Lung (tissue), 10 donors: ENCODE data around the gene CELA3B. TPM values are rescaled to one million over a fixed set of nuclear protein-coding genes. Genes with fewer than 3 reads are reported as not detected.
"Not testable (repeated sequence)": the region's sequence is repeated elsewhere in the genome, so short reads cannot be mapped to it uniquely, and the experiment has no call there.

Source experiments
- ATAC-seq: fragments of 200-7000 bp; cut with Tn5 transposase; one replicate; pipeline ENCODE4 v1.9.1; 2020; ENCODE audit warnings: moderate number of reproducible peaks; ENCODE audit not compliant: insufficient read depth, low FRiP score
- DNase-seq, 3 donors: peaks; one replicate each; pipeline ENCODE4 v3.0.0-alpha.2; 2013 to 2017
- H3K27ac ChIP-seq, 2 donors: one replicate each; pipeline ENCODE4 v1.5.1; 2013; ENCODE audit warnings: mild to moderate bottlenecking in 2 of 2, moderate library complexity in 2 of 2, control low read depth in 1 of 2, inconsistent platforms in 1 of 2, low read depth in 1 of 2, low read length in 1 of 2
- H3K27me3 ChIP-seq, 3 donors: one replicate each; pipeline ENCODE4 v1.5.1; 2013; ENCODE audit warnings: low read length in 2 of 3; ENCODE audit not compliant: control insufficient read depth in 3 of 3, insufficient read depth in 3 of 3
- H3K36me3 ChIP-seq, 4 donors: one replicate each; pipeline ENCODE4 v1.5.1; 2013; ENCODE audit warnings: low read length in 4 of 4, mild to moderate bottlenecking in 1 of 4, moderate library complexity in 1 of 4; ENCODE audit not compliant: control insufficient read depth in 4 of 4, insufficient read depth in 4 of 4
- H3K4me1 ChIP-seq, 5 donors: one replicate each; pipeline ENCODE4 v1.5.1; 2013; ENCODE audit warnings: low read length in 5 of 5, mild to moderate bottlenecking in 2 of 5, moderate library complexity in 1 of 5; ENCODE audit not compliant: control insufficient read depth in 5 of 5, insufficient read depth in 5 of 5
- H3K4me3 ChIP-seq: one replicate; pipeline ENCODE4 v1.5.1; 2013; ENCODE audit warnings: mild to moderate bottlenecking, control low read depth, moderate library complexity
- H3K9ac ChIP-seq, 2 donors: one replicate each; pipeline ENCODE4 v1.5.1; 2013; ENCODE audit warnings: low read length in 2 of 2, control low read depth in 1 of 2; ENCODE audit not compliant: insufficient read depth in 1 of 2
- H3K9me3 ChIP-seq, 4 donors: one replicate each; pipeline ENCODE4 v1.5.1; 2013; ENCODE audit warnings: low read length in 3 of 4, mild to moderate bottlenecking in 1 of 4, moderate library complexity in 1 of 4; ENCODE audit not compliant: control insufficient read depth in 4 of 4, insufficient read depth in 3 of 4
- WGBS, 2 donors: extraction: QIAGEN DNeasy Blood & Tissue Kit; methylation state at CpG; one replicate each; pipeline ENCODE4 v1.1.7; 2013; 5-methylcytosine and 5-hydroxymethylcytosine counted together
- polyA plus RNA-seq, 2 donors: library from polyadenylated mRNA; stranded (reverse); fragments of 200-250 nt; gene quantifications; one replicate each; pipeline ENCODE4 v1.2.1, GENCODE V29; 2013
- total RNA-seq, 2 donors: library from RNA; depleted of rRNA in 1 of 2; stranded (reverse); fragments of >200 nt in 1 of 2; gene quantifications; one replicate each; pipeline ENCODE4 v1.2.1, GENCODE V29; 2014 to 2021
- donor health status: Bipolar disorder and iron deficiency.
- donor health status: healthy.
- donor health status: DM: yes; HTN: yes; CAD: no.

Gene CELA3B
- total and polyA plus RNA-seq, 4 donors: 0.18 to 6.7 (median 0.37) TPM; not detected in 1

- H3K4me3 ChIP-seq, DNase-seq, H3K27ac ChIP-seq, H3K9ac ChIP-seq, H3K9me3 ChIP-seq, H3K36me3 ChIP-seq, H3K27me3 ChIP-seq, H3K4me1 ChIP-seq, ATAC-seq: not testable (repeated sequence)
- 69 to 89% methylated on average over 2 of the region's 5 CpGs for WGBS, 2 donors
These were observed 13.0 kb downstream of the CELA3B start for GRCh38 chr1:21989672-21990393.

GRCh38 chr1:21992186-21992585 lies 15.4 kb downstream of the CELA3B start:
- WGBS, 2 donors: 69 to 89% methylated on average over 3 of the region's 3 CpGs
- H3K9me3 ChIP-seq, H3K27ac ChIP-seq, H3K27me3 ChIP-seq, H3K36me3 ChIP-seq, H3K9ac ChIP-seq, DNase-seq, H3K4me3 ChIP-seq, ATAC-seq, H3K4me1 ChIP-seq: not testable (repeated sequence)

- not testable (repeated sequence) for H3K4me1 ChIP-seq, H3K27ac ChIP-seq, H3K9me3 ChIP-seq, ATAC-seq, H3K4me3 ChIP-seq, H3K9ac ChIP-seq, H3K36me3 ChIP-seq, H3K27me3 ChIP-seq, DNase-seq
- 94 to 96% methylated on average over 8 of the region's 8 CpGs for WGBS, 2 donors
These were observed 17.9 kb downstream of the CELA3B start for GRCh38 chr1:21994716-21995115.

- DNase-seq, H3K27ac ChIP-seq, H3K9me3 ChIP-seq, H3K36me3 ChIP-seq, ATAC-seq, H3K9ac ChIP-seq, H3K4me1 ChIP-seq, H3K27me3 ChIP-seq, H3K4me3 ChIP-seq: not testable (repeated sequence)
- 85 to 86% methylated on average over 3 of the region's 3 CpGs for WGBS, 2 donors
These were observed 19.8 kb downstream of the CELA3B start for GRCh38 chr1:21996663-21996970.

GRCh38 chr1:21997891-21998623 lies 21.2 kb downstream of the CELA3B start:
- not testable (repeated sequence) for H3K36me3 ChIP-seq, H3K27me3 ChIP-seq, H3K4me3 ChIP-seq, H3K27ac ChIP-seq, H3K9me3 ChIP-seq, H3K4me1 ChIP-seq, H3K9ac ChIP-seq, ATAC-seq
- WGBS, 2 donors: 53 to 56% methylated on average over 9 of the region's 9 CpGs
- peak in 2 of 3 donors; percentile 11 to 23 for DNase-seq

- not testable (repeated sequence) for H3K9ac ChIP-seq, H3K27ac ChIP-seq, DNase-seq, H3K36me3 ChIP-seq, H3K4me3 ChIP-seq, ATAC-seq, H3K27me3 ChIP-seq, H3K9me3 ChIP-seq, H3K4me1 ChIP-seq
- 80 to 84% methylated on average over 11 to 14 of the region's 15 CpGs for WGBS, 2 donors
These were observed 21.9 kb downstream of the CELA3B start for GRCh38 chr1:21998624-21999294.

- 61 to 78% methylated on average over 7 of the region's 7 CpGs for WGBS, 2 donors
These were observed 22.8 kb downstream of the CELA3B start for GRCh38 chr1:21999645-22000044.

More at GRCh38 chr1:21999645-22000044, 22.8 kb downstream of the CELA3B start:
- not testable (repeated sequence) for H3K9ac ChIP-seq, H3K4me3 ChIP-seq, H3K36me3 ChIP-seq, H3K27ac ChIP-seq, ATAC-seq, H3K9me3 ChIP-seq, H3K4me1 ChIP-seq, H3K27me3 ChIP-seq
- DNase-seq: peak; percentile 14 to 54 (median 15)
